Karpas-422 (cell line): ENCODE results near the gene RAB31. TPM values are rescaled to one million over a fixed set of nuclear protein-coding genes. Genes with fewer than 3 reads are reported as not detected.

Source experiments
- DNase-seq: peaks from one replicate; pipeline ENCODE4 v3.0.0-alpha.2; 2015
- H2AFZ ChIP-seq: fragments of 200-600 bp; sonication (generic); 2 replicates; pipeline ENCODE4 v1.6.1; 2014; ENCODE audit warnings: antibody characterized with exemption, low read length, mixed read lengths
- H3K27ac ChIP-seq: fragments of 200-600 bp; sonication (generic); 2 replicates; pipeline ENCODE4 v1.5.1; 2014; ENCODE audit warnings: mild to moderate bottlenecking, low read length, moderate library complexity
- H3K27me3 ChIP-seq: fragments of 200-600 bp; sonication (generic); 2 replicates; pipeline ENCODE4 v1.6.1; 2014; ENCODE audit warnings: low read length, mixed read lengths
- H3K36me3 ChIP-seq: fragments of 200-600 bp; sonication (generic); 2 replicates; pipeline ENCODE4 v1.6.1; 2014; ENCODE audit warnings: low read length, mixed read lengths; ENCODE audit not compliant: insufficient read depth
- H3K4me1 ChIP-seq: fragments of 200-600 bp; sonication (generic); 2 replicates; pipeline ENCODE4 v1.6.1; 2014; ENCODE audit warnings: mild to moderate bottlenecking, low read length, mixed read lengths
- H3K4me2 ChIP-seq: fragments of 200-600 bp; sonication (generic); 2 replicates; pipeline ENCODE4 v1.6.1; 2014; ENCODE audit warnings: low read length, low read depth, mild to moderate bottlenecking; ENCODE audit not compliant: poor library complexity, severe bottlenecking
- H3K4me3 ChIP-seq: fragments of 200-600 bp; sonication (generic); 2 replicates; pipeline ENCODE4 v1.5.1; 2014; ENCODE audit warnings: mild to moderate bottlenecking, antibody characterized with exemption, low read length, mixed read lengths
- H3K79me2 ChIP-seq: fragments of 200-600 bp; sonication (generic); 2 replicates; pipeline ENCODE4 v1.6.1; 2014; ENCODE audit warnings: mild to moderate bottlenecking, low read length, mixed read lengths
- H3K9ac ChIP-seq: fragments of 200-600 bp; sonication (generic); 2 replicates; pipeline ENCODE4 v1.6.0; 2014; ENCODE audit warnings: low read length
- H3K9me2 ChIP-seq: fragments of 200-600 bp; sonication (generic), shearing (Covaris generic); replicated peaks from 2 replicates; pipeline ENCODE4 v1.6.0; 2014; ENCODE audit warnings: mild to moderate bottlenecking, low read length, moderate library complexity; ENCODE audit not compliant: insufficient read depth
- H3K9me3 ChIP-seq: fragments of 300-700, 200-600 bp; sonication (generic); 2 replicates; pipeline ENCODE4 v1.6.1; 2014; ENCODE audit warnings: low read length, mixed read lengths
- H4K20me1 ChIP-seq: fragments of 200-600 bp; sonication (generic); 2 replicates; pipeline ENCODE4 v1.6.1; 2014; ENCODE audit warnings: mild to moderate bottlenecking, antibody characterized with exemption, low read length, low read depth; ENCODE audit not compliant: insufficient read depth
- total RNA-seq: library from RNA; depleted of rRNA; stranded (reverse); fragments of >200 nt; shearing (Covaris generic); gene quantifications from 2 replicates; pipeline ENCODE4 v1.2.3, GENCODE V29; 2014; ENCODE audit warnings: low replicate concordance

RAB31 gene
- total RNA-seq, 1 experiment from 2014 or later, result not detected

GRCh38 chr18:9841752-9842151, 133.7 kb downstream of the RAB31 start:
- DNase-seq, result no peak
- Histone ChIP-seq H3K36me3 (no peaks in the 10 kb centered on the region), H3K4me3 (no peak overlapping the region), H3K79me2 (no peaks in the 10 kb centered on the region), H3K4me1 (no peaks in the 10 kb centered on the region), H3K27me3 (no peaks in the 10 kb centered on the region), H3K27ac (no peak overlapping the region), H3K4me2 (no peak overlapping the region), H4K20me1 (no peaks in the 10 kb centered on the region), H2AFZ (no peak overlapping the region), H3K9me2 (no peaks in the 10 kb centered on the region), H3K9ac (no peak overlapping the region), H3K9me3 (no peaks in the 10 kb centered on the region)

GRCh38 chr18:9842448-9842847, 134.3 kb downstream of the RAB31 start:
- H3K9me2 ChIP-seq, result no peaks in the 10 kb centered on the region
- no peak for DNase-seq
- H3K4me2 ChIP-seq, result no peak overlapping the region
- H3K9ac ChIP-seq, result no peak overlapping the region
- no peaks in the 10 kb centered on the region for H3K9me3 ChIP-seq
- H3K27me3 ChIP-seq, result no peaks in the 10 kb centered on the region
- H3K36me3 ChIP-seq, result no peaks in the 10 kb centered on the region
- no peaks in the 10 kb centered on the region for H3K79me2 ChIP-seq
- no peak overlapping the region for H3K4me3 ChIP-seq
- H3K27ac ChIP-seq, result no peak overlapping the region
- no peaks in the 10 kb centered on the region for H3K4me1 ChIP-seq
- H4K20me1 ChIP-seq, result no peaks in the 10 kb centered on the region
- H2AFZ ChIP-seq, result no peak overlapping the region

- no peaks in the 10 kb centered on the region for H3K36me3 ChIP-seq
- no peak for DNase-seq
- H3K9me3 ChIP-seq, result no peaks in the 10 kb centered on the region
- no peak overlapping the region for H3K9ac ChIP-seq
- no peak overlapping the region for H3K27ac ChIP-seq
- no peaks in the 10 kb centered on the region for H3K4me1 ChIP-seq
- no peak overlapping the region for H3K4me3 ChIP-seq
- no peaks in the 10 kb centered on the region for H3K27me3 ChIP-seq
- H4K20me1 ChIP-seq, result no peaks in the 10 kb centered on the region
- no peaks in the 10 kb centered on the region for H3K79me2 ChIP-seq
- H3K9me2 ChIP-seq, result no peaks in the 10 kb centered on the region
- no peak overlapping the region for H2AFZ ChIP-seq
- no peak overlapping the region for H3K4me2 ChIP-seq
Observed at GRCh38 chr18:9845256-9845655, 137.2 kb downstream of the RAB31 start.

GRCh38 chr18:9846162-9846925, 138.2 kb downstream of the RAB31 start:
- no peaks in the 10 kb centered on the region for H3K9me2 ChIP-seq
- no peaks in the 10 kb centered on the region for H3K27me3 ChIP-seq
- H3K36me3 ChIP-seq, result no peaks in the 10 kb centered on the region
- no peaks in the 10 kb centered on the region for H3K9me3 ChIP-seq
- H3K79me2 ChIP-seq, result no peaks in the 10 kb centered on the region
- no peaks in the 10 kb centered on the region for H4K20me1 ChIP-seq
- H3K27ac ChIP-seq, result no peak overlapping the region
- no peak overlapping the region for H3K9ac ChIP-seq
- no peaks in the 10 kb centered on the region for H3K4me1 ChIP-seq
- H2AFZ ChIP-seq, result no peak overlapping the region
- no peak overlapping the region for H3K4me2 ChIP-seq
- no peak overlapping the region for H3K4me3 ChIP-seq
- DNase-seq, result no peak

- Histone ChIP-seq H3K9me3 (no peaks in the 10 kb centered on the region), H3K9ac (no peak overlapping the region), H2AFZ (no peak overlapping the region), H3K4me2 (no peak overlapping the region), H3K27ac (no peak overlapping the region), H3K4me1 (no peaks in the 10 kb centered on the region), H3K79me2 (no peaks in the 10 kb centered on the region), H4K20me1 (no peaks in the 10 kb centered on the region), H3K36me3 (no peaks in the 10 kb centered on the region), H3K4me3 (no peak overlapping the region), H3K27me3 (no peaks in the 10 kb centered on the region), H3K9me2 (no peaks in the 10 kb centered on the region)
- DNase-seq, result no peak
Observed at GRCh38 chr18:9848170-9848879, 140.2 kb downstream of the RAB31 start.

- Histone ChIP-seq H3K27ac (no peak overlapping the region), H3K79me2 (no peaks in the 10 kb centered on the region), H3K4me3 (no peak overlapping the region), H3K9me3 (no peaks in the 10 kb centered on the region), H3K9ac (no peak overlapping the region), H3K4me1 (no peaks in the 10 kb centered on the region), H3K36me3 (no peaks in the 10 kb centered on the region), H3K4me2 (no peak overlapping the region), H3K27me3 (no peaks in the 10 kb centered on the region), H2AFZ (no peak overlapping the region), H4K20me1 (no peaks in the 10 kb centered on the region), H3K9me2 (no peaks in the 10 kb centered on the region)
- no peak for DNase-seq
Observed at GRCh38 chr18:9849407-9850283, 141.5 kb downstream of the RAB31 start.

- Histone ChIP-seq H3K9me2 (no peaks in the 10 kb centered on the region), H3K79me2 (no peaks in the 10 kb centered on the region), H3K9ac (no peak overlapping the region), H3K36me3 (no peaks in the 10 kb centered on the region), H3K4me2 (no peak overlapping the region), H3K9me3 (no peaks in the 10 kb centered on the region), H3K4me3 (no peak overlapping the region), H3K4me1 (no peaks in the 10 kb centered on the region), H3K27ac (no peak overlapping the region), H2AFZ (no peak overlapping the region), H3K27me3 (no peaks in the 10 kb centered on the region), H4K20me1 (no peaks in the 10 kb centered on the region)
- no peak for DNase-seq
Observed at GRCh38 chr18:9850309-9850708, 142.2 kb downstream of the RAB31 start.

- Histone ChIP-seq H3K9ac (no peak overlapping the region), H3K27ac (no peak overlapping the region), H3K27me3 (no peaks in the 10 kb centered on the region), H3K4me3 (no peak overlapping the region), H2AFZ (no peak overlapping the region), H3K9me3 (no peaks in the 10 kb centered on the region), H3K4me2 (no peak overlapping the region), H3K79me2 (no peaks in the 10 kb centered on the region), H3K4me1 (no peaks in the 10 kb centered on the region), H3K36me3 (no peaks in the 10 kb centered on the region), H4K20me1 (no peaks in the 10 kb centered on the region), H3K9me2 (no peaks in the 10 kb centered on the region)
- DNase-seq, result no peak
Observed at GRCh38 chr18:9851511-9851910, 143.4 kb downstream of the RAB31 start.
